ENCODE data around the gene NR2F1-AS1. TPM values are rescaled to one million over a fixed set of nuclear protein-coding genes. Genes with fewer than 3 reads are reported as not detected.

The NR2F1-AS1 gene
- total RNA-seq, 1 donor from 2014 or later: 6.9 TPM

DNA sequence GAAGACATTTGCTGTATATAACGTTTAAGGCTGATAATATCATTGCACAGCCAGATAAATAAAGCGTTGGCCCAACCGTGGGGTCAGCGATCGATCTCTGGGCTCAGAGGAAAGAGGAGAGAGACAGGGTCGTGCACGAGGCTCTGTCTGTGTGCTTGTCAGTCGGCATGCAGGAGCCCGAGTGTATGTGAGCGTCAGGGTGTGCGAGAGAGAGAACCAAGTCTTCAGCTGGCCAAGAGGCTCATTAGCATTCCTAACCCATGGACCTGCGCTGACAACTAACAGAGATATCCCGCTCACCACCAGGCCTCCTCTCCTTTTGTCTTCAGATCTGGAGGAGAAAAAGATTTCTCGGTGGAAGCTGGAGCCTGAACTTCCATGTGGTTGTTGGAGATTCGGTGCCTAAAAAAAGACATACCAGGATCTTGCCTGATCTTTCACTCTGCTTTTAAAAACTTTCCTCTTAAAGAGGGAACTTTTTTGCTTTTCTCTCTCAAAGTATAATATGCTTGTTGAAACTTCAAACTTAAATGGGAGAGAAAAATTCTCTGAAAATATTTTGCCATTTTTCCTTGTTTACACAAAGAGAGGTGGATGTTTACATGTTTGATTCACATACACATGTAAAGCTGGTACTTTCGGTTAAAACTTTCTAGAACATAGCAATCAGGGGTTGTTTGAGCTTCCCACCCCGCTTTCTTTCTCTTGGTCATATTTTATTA, 18.5 kb upstream of the NR2F1-AS1 start:
- Mint-ChIP-seq H3K27ac (ENCODE audit: unreplicated experiment) (no peak overlapping the region), H3K4me3 (ENCODE audit: unreplicated experiment) (no peak overlapping the region), H3K4me1 (ENCODE audit: low read depth, unreplicated experiment) (peaks cover 1% of the 10 kb centered on the region), H3K36me3 (ENCODE audit: low read depth, unreplicated experiment) (peaks cover 1% of the 10 kb centered on the region), H3K27me3 (ENCODE audit: low read depth, unreplicated experiment) (peaks cover 27% of the 10 kb centered on the region), H3K9me3 (ENCODE audit: unreplicated experiment) (peaks cover 32% of the 10 kb centered on the region)
- Histone ChIP-seq H3K4me1 (ENCODE audit: insufficient read depth, low read length) (peaks cover 62% of the 10 kb centered on the region), H3K36me3 (ENCODE audit: insufficient read depth, low read length) (peaks cover under 1% of the 10 kb centered on the region), H3K27ac (ENCODE audit: low read depth, low read length) (peak overlapping the region; percentile 78), H3K4me3 (ENCODE audit: insufficient read depth, low read depth, low read length) (peak overlapping the region; percentile 27), H2AFZ (ENCODE audit: low read depth, low read length) (peak overlapping the region; percentile 74), H3K9ac (ENCODE audit: low read length) (peak overlapping the region; percentile 76), H3K4me2 (ENCODE audit: low read length) (peak overlapping the region; percentile 83), H4K20me1 (ENCODE audit: insufficient read depth, low read length) (no peaks in the 10 kb centered on the region), H3K79me2 (ENCODE audit: insufficient read depth, low read length) (peaks cover 19% of the 10 kb centered on the region), H3K9me3 (ENCODE audit: insufficient read depth, low read depth, low read length) (no peaks in the 10 kb centered on the region), H3K27me3 (ENCODE audit: insufficient read depth, low read length) (no peaks in the 10 kb centered on the region)
- DNase-seq (ENCODE audit: low read depth) (peak; percentile 88), FAIRE-seq (peak; percentile 9)
- no peak for TF ChIP-seq EZH2 (IDR thresholded peaks at IDR 0.05; ENCODE audit: insufficient read depth, low read length)
- TF ChIP-seq, protein P1, sequence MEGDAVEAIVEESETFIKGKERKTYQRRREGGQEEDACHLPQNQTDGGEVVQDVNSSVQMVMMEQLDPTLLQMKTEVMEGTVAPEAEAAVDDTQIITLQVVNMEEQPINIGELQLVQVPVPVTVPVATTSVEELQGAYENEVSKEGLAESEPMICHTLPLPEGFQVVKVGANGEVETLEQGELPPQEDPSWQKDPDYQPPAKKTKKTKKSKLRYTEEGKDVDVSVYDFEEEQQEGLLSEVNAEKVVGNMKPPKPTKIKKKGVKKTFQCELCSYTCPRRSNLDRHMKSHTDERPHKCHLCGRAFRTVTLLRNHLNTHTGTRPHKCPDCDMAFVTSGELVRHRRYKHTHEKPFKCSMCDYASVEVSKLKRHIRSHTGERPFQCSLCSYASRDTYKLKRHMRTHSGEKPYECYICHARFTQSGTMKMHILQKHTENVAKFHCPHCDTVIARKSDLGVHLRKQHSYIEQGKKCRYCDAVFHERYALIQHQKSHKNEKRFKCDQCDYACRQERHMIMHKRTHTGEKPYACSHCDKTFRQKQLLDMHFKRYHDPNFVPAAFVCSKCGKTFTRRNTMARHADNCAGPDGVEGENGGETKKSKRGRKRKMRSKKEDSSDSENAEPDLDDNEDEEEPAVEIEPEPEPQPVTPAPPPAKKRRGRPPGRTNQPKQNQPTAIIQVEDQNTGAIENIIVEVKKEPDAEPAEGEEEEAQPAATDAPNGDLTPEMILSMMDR (IDR thresholded peaks at IDR 0.05; ENCODE audit: insufficient read depth, low read depth, low read length): no peak

DNA sequence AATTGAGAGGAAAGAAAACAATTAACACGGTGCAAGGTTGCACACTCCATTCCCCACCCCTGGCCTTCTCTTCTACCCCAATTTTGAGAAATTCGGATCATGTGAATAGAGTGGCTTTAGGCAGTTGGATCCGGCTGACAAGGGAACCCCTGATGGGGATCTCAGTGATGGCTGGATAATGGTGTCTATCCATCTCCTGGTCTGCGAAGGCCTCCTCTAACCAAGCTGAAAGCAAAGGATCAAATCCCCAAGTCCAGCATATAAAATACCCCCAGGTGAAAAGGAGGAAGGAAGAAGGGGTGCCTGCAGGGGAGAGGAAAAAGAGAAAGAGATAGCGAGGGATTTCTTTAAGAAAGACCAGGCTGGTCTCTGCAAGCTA, 18.0 kb upstream of the NR2F1-AS1 start:
- Histone ChIP-seq H2AFZ (ENCODE audit: low read depth, low read length) (peak overlapping the region; percentile 74), H3K4me1 (ENCODE audit: insufficient read depth, low read length) (peaks cover 61% of the 10 kb centered on the region), H3K27ac (ENCODE audit: low read depth, low read length) (peak overlapping the region; percentile 78), H4K20me1 (ENCODE audit: insufficient read depth, low read length) (no peaks in the 10 kb centered on the region), H3K79me2 (ENCODE audit: insufficient read depth, low read length) (peaks cover 25% of the 10 kb centered on the region), H3K4me3 (ENCODE audit: insufficient read depth, low read depth, low read length) (peak overlapping the region; percentile 27), H3K9me3 (ENCODE audit: insufficient read depth, low read depth, low read length) (no peaks in the 10 kb centered on the region), H3K4me2 (ENCODE audit: low read length) (peak overlapping the region; percentile 83), H3K27me3 (ENCODE audit: insufficient read depth, low read length) (no peaks in the 10 kb centered on the region), H3K36me3 (ENCODE audit: insufficient read depth, low read length) (peaks cover 5% of the 10 kb centered on the region), H3K9ac (ENCODE audit: low read length) (peak overlapping the region; percentile 76)
- no peak for TF ChIP-seq EZH2 (IDR thresholded peaks at IDR 0.05; ENCODE audit: insufficient read depth, low read length)
- TF ChIP-seq, protein P1 (IDR thresholded peaks at IDR 0.05; ENCODE audit: insufficient read depth, low read depth, low read length): no peak
- peaks cover 1% of the 10 kb centered on the region for H3K4me1 Mint-ChIP-seq (ENCODE audit: low read depth, unreplicated experiment)
- H3K4me3 Mint-ChIP-seq (ENCODE audit: unreplicated experiment): no peak overlapping the region
- peaks cover 36% of the 10 kb centered on the region for H3K9me3 Mint-ChIP-seq (ENCODE audit: unreplicated experiment)
- peaks cover 6% of the 10 kb centered on the region for H3K36me3 Mint-ChIP-seq (ENCODE audit: low read depth, unreplicated experiment)
- H3K27me3 Mint-ChIP-seq (ENCODE audit: low read depth, unreplicated experiment): peaks cover 29% of the 10 kb centered on the region
- no peak for DNase-seq (ENCODE audit: low read depth)
- no peak for FAIRE-seq
- no peak overlapping the region for H3K27ac Mint-ChIP-seq (ENCODE audit: unreplicated experiment)
